Endothelial cell of umbilical vein (primary cell): ENCODE results near the gene IQGAP2. TPM values are rescaled to one million over a fixed set of nuclear protein-coding genes. Genes with fewer than 3 reads are reported as not detected.

ENCODE experiments used
- BruUV-seq: library from RNA; stranded (reverse); fragments of 400-500 nt; replicated peaks from 2 replicates; lab custom pipeline; 2021; lab: Mats Ljungman, UMichigan
- CTCF ChIA-PET: fragments of 300-600, 350-600 bp; sonication (Branson Sonifier 250); formaldehyde crosslinking; loops from one replicate; lab custom pipeline; 2021; ENCODE audit warnings: antibody characterized with exemption, inconsistent platforms; lab: Charles Lee
- POLR2A ChIA-PET: fragments of 300-600, 350-600 bp; sonication (Branson Sonifier 250); formaldehyde crosslinking; loops from one replicate; lab custom pipeline; 2021; ENCODE audit warnings: antibody characterized with exemption, inconsistent platforms; lab: Charles Lee
- DNase-seq: peaks from one replicate; pipeline ENCODE4 v3.0.0-alpha.2; 2011; ENCODE audit warnings: low read depth, low spot score
- FAIRE-seq: peaks from 2 replicates; lab custom pipeline; 2011; peaks lifted over from hg19 to GRCh38; lab: Jason Lieb, UNC
- H2AFZ ChIP-seq: 2 replicates; pipeline ENCODE4 v1.6.0; 2012; ENCODE audit warnings: low read depth, low read length, control low read depth, inconsistent platforms
- H3K27ac ChIP-seq: 2 replicates; pipeline ENCODE4 v1.5.1; 2011; ENCODE audit warnings: low read depth, mild to moderate bottlenecking, control low read depth, low read length, moderate library complexity; ENCODE audit not compliant: insufficient read depth
- H3K27me3 ChIP-seq, 2 experiments: 2 replicates each; pipeline versions ENCODE4 v1.6.0 to v1.6.1; 2011; ENCODE audit warnings: low read length in 2 of 2, mixed read lengths in 1 of 2; ENCODE audit not compliant: control insufficient read depth in 2 of 2, insufficient read depth in 2 of 2
- H3K36me3 ChIP-seq, 2 experiments: 2 replicates in 1 of 2; 3 replicates in 1 of 2; pipeline ENCODE4 v1.5.1; 2011; ENCODE audit warnings: low read length in 2 of 2, mild to moderate bottlenecking in 1 of 2, moderate library complexity in 1 of 2; ENCODE audit not compliant: control insufficient read depth in 2 of 2, insufficient read depth in 2 of 2; ENCODE audit errors: extremely low read depth in 1 of 2
- H3K4me1 ChIP-seq: 3 replicates; pipeline ENCODE4 v1.5.1; 2011; ENCODE audit warnings: mild to moderate bottlenecking, low read length; ENCODE audit not compliant: control insufficient read depth, insufficient read depth; ENCODE audit errors: extremely low read depth
- H3K4me2 ChIP-seq: 2 replicates; pipeline ENCODE4 v1.6.1; 2011; ENCODE audit warnings: low read length, control low read depth, mixed read lengths; ENCODE audit not compliant: insufficient read depth
- H3K4me3 ChIP-seq, 3 experiments: fragments of 200-600 bp in 1 of 3; sonication (generic), shearing (Covaris generic) in 1 of 3; replicated peaks in 1 of 3; 2 replicates each; pipeline ENCODE4 v1.5.1; 2011 to 2016; ENCODE audit warnings: control low read depth in 3 of 3, low read length in 3 of 3, mild to moderate bottlenecking in 2 of 3, inconsistent platforms in 1 of 3, low read depth in 1 of 3, moderate library complexity in 1 of 3; ENCODE audit not compliant: insufficient read depth in 1 of 3
- H3K79me2 ChIP-seq: 2 replicates; pipeline ENCODE4 v1.6.0; 2012; ENCODE audit warnings: low read length, inconsistent platforms; ENCODE audit not compliant: control insufficient read depth, insufficient read depth
- H3K9ac ChIP-seq: replicated peaks from 2 replicates; pipeline ENCODE3; 2011; ENCODE audit warnings: low read length, control low read depth; ENCODE audit not compliant: insufficient read depth; ENCODE audit errors: extremely low read depth
- H3K9me1 ChIP-seq: replicated peaks from 3 replicates; pipeline ENCODE4 v1.6.0; 2011; ENCODE audit warnings: mild to moderate bottlenecking, low read length; ENCODE audit not compliant: control insufficient read depth, insufficient read depth; ENCODE audit errors: extremely low read depth
- H3K9me3 ChIP-seq: replicated peaks from 2 replicates; pipeline ENCODE4 v1.5.1; 2012; ENCODE audit warnings: low read length, inconsistent platforms; ENCODE audit not compliant: control insufficient read depth, insufficient read depth
- H4K20me1 ChIP-seq: replicated peaks from 2 replicates; pipeline ENCODE3; 2011; ENCODE audit warnings: mild to moderate bottlenecking, low read length; ENCODE audit not compliant: control insufficient read depth, insufficient read depth; ENCODE audit errors: extremely low read depth
- CTCF ChIP-seq, 2 donors: IDR thresholded peaks; 1 replicate in 1 of 2; 2 replicates in 1 of 2; pipeline ENCODE4 v1.5.1; 2011; ENCODE audit warnings: low read length in 2 of 2, mild to moderate bottlenecking in 2 of 2, moderate library complexity in 2 of 2, control low read depth in 1 of 2, inconsistent platforms in 1 of 2, low read depth in 1 of 2; ENCODE audit not compliant: insufficient read depth in 1 of 2; ENCODE audit errors: extremely low read depth in 1 of 2
- EZH2 ChIP-seq: IDR thresholded peaks from 2 replicates; pipeline ENCODE4 v1.6.1; 2012; ENCODE audit warnings: borderline replicate concordance, low read depth, mild to moderate bottlenecking, moderate library complexity, low read length, inconsistent platforms; ENCODE audit not compliant: severe bottlenecking
- FOS ChIP-seq: IDR thresholded peaks from 2 replicates; pipeline ENCODE4 v1.6.1; 2011; ENCODE audit warnings: mild to moderate bottlenecking, low read length, moderate library complexity, borderline replicate concordance; ENCODE audit not compliant: insufficient read depth
- GATA2 ChIP-seq: IDR thresholded peaks from 2 replicates; pipeline ENCODE4 v1.7.0; 2011; ENCODE audit warnings: low read depth, mild to moderate bottlenecking, moderate library complexity, mixed read lengths, low read length; ENCODE audit not compliant: insufficient read length, insufficient read depth
- JUN ChIP-seq: IDR thresholded peaks from 2 replicates; pipeline ENCODE4 v1.6.1; 2011; ENCODE audit warnings: borderline replicate concordance, low read depth; ENCODE audit not compliant: insufficient read length, insufficient read depth
- MAX ChIP-seq: IDR thresholded peaks from 2 replicates; pipeline ENCODE4 v1.6.1; 2011; ENCODE audit not compliant: insufficient read depth, insufficient read length
- MYC ChIP-seq: IDR thresholded peaks from one replicate; pipeline ENCODE4 v1.6.1; 2011; ENCODE audit warnings: mild to moderate bottlenecking, low read depth, low read length
- POLR2A ChIP-seq: IDR thresholded peaks from 2 replicates; pipeline ENCODE4 v1.6.1; 2012; ENCODE audit warnings: low read depth, mild to moderate bottlenecking, control low read depth, low read length
- POLR2AphosphoS5 ChIP-seq: IDR thresholded peaks from 2 replicates; pipeline ENCODE4 v1.6.1; 2012; ENCODE audit warnings: low read depth, mild to moderate bottlenecking, control low read depth, low read length, moderate library complexity; ENCODE audit not compliant: insufficient read depth
- dilution Hi-C: fragments of 300-500 bp; cut with MboI; formaldehyde crosslinking; loops from one replicate; pipeline ENCODE4 v1.15.0; 2019; ENCODE audit warnings: low sequenced_read_pairs; ENCODE audit not compliant: extremely low pct_ligation_motif_present
- intact Hi-C: fragments of 100-400 bp; cut with micrococcal nuclease; formaldehyde crosslinking; loops from one replicate; pipeline ENCODE4 v1.10.0; 2022
- polyA plus RNA-seq, 4 experiments: library from polyadenylated mRNA; depleted of rRNA in 3 of 4; stranded (reverse) in 3 of 4; unstranded in 1 of 4; fragments of >200 nt; gene quantifications; 2 replicates each; pipeline versions ENCODE4 v1.2.1 to v1.2.3, GENCODE V29; 2011 to 2012; ENCODE audit warnings: missing spikeins in 1 of 4
- total RNA-seq: library from RNA; stranded (reverse); gene quantifications from 2 replicates; pipeline ENCODE4 v1.2.3, GENCODE V29; 2021

Gene IQGAP2
- total and polyA plus RNA-seq, 2 donors (not counting 3 experiments of a cell fraction or from before 2014, with no cell fraction given), result 4.5 to 4.7 TPM

DNA sequence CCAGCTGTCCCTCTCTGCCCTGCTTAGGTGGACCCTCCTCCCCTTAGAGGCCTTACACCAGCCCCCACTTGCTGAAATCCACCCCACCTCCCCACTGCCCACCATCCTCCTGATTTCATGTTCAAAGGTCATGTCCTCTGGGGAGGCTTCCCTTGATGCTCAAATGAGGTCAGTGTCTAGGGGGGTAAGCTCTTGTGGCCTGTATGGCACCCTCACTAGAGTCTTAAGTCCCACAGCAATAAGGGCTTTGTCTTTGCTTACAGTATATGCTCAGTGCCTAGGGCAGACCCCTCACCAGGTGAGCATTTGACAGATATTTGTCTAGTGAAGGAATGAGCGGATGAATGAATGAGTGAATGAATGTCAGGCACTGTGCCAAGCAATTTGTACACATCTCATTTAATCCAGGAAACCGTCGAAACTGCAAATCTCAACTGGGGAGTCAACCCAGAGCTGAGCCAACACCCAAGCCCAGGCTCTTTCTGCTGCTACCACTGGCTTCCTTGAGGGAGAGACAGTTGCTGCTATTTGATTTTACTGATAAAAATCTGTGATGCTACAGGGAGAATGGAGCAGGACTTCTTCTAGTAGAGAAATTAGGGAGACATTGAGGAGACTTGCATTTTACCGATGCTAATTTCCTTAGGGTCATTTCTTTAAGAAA, 101.9 kb downstream of the IQGAP2 start:
- H3K4me2 ChIP-seq, result no peak overlapping the region
- H3K36me3 ChIP-seq, result no peaks in the 10 kb centered on the region
- intact Hi-C loops (no loop called here), dilution Hi-C loops (no loop called here)
- H3K4me3 ChIP-seq, result no peak overlapping the region
- no peak for TF ChIP-seq GATA2
- no peak for TF ChIP-seq CTCF (IDR thresholded peaks at IDR 0.05; ENCODE audit: extremely low read depth in 1 of 2, insufficient read depth in 1 of 2, low read depth in 1 of 2, low read length in 2 of 2)
- H2AFZ ChIP-seq, result no peak overlapping the region
- FAIRE-seq (no peak), DNase-seq (no peak)
- no peak overlapping the region for H3K9ac ChIP-seq
- POLR2A ChIA-PET, result no interaction called here
- BruUV-seq, result no TSS peak
- H4K20me1 ChIP-seq, result no peaks in the 10 kb centered on the region
- no peaks in the 10 kb centered on the region for H3K9me3 ChIP-seq
- CTCF ChIA-PET, result interaction anchor here (1.2 kb wide), 1 partner anchor 269 kb away, joined by 3 read pairs; no protein-coding TSS in a partner anchor
- H3K9me1 ChIP-seq, result no peaks in the 10 kb centered on the region
- no peaks in the 10 kb centered on the region for H3K79me2 ChIP-seq
- no peaks in the 10 kb centered on the region for H3K4me1 ChIP-seq
- peaks cover 0 to 2% of the 10 kb centered on the region in 2 experiments for H3K27me3 ChIP-seq
- H3K27ac ChIP-seq, result no peak overlapping the region

- H3K36me3 ChIP-seq, result no peaks in the 10 kb centered on the region
- no peak overlapping the region for H3K27ac ChIP-seq
- intact Hi-C loops, result no loop called here
- no peaks in the 10 kb centered on the region for H3K9me3 ChIP-seq
- ChIA-PET POLR2A (no interaction called here), CTCF (no interaction called here)
- DNase-seq (no peak), FAIRE-seq (no peak)
- H3K79me2 ChIP-seq, result no peaks in the 10 kb centered on the region
- no peaks in the 10 kb centered on the region for H3K4me1 ChIP-seq
- H3K4me2 ChIP-seq, result no peak overlapping the region
- H3K9ac ChIP-seq, result no peak overlapping the region
- BruUV-seq, result no TSS peak
- TF ChIP-seq JUN, result no peak
- TF ChIP-seq MYC, result no peak
- TF ChIP-seq EZH2, result no peak
- no peak for TF ChIP-seq GATA2
- TF ChIP-seq FOS, result no peak
- no peak for TF ChIP-seq POLR2A
- TF ChIP-seq MAX, result no peak
- no peak for TF ChIP-seq POLR2AphosphoS5
- no peak for TF ChIP-seq CTCF (IDR thresholded peaks at IDR 0.05; ENCODE audit: extremely low read depth in 1 of 2, insufficient read depth in 1 of 2, low read depth in 1 of 2, low read length in 2 of 2)
- no peaks in the 10 kb centered on the region for H3K9me1 ChIP-seq
- H4K20me1 ChIP-seq, result no peaks in the 10 kb centered on the region
- dilution Hi-C loops, result no loop called here
- no peak overlapping the region for H2AFZ ChIP-seq
- H3K27me3 ChIP-seq, result no peaks in the 10 kb centered on the region
- H3K4me3 ChIP-seq, result no peak overlapping the region
Measured at GRCh38 chr5:76513476-76513875, 110.4 kb downstream of the IQGAP2 start.
